Kidney tubule cell (primary cell): ENCODE measurements around the gene TMEM218.
A peak's percentile ranks its signal among the peaks of the same experiment; 100 is the strongest.

Experiments
- DNase-seq: peaks from one replicate; pipeline ENCODE4 v3.0.0-alpha.2; 2018; ENCODE audit warnings: low spot score

The TMEM218 gene

GRCh38 chr11:125111343-125112207, at the start of gene TMEM218:
TMEM218 (minus strand) TSS chr11:125111626; CDS start chr11:125102241, 9,385 bp downstream.
- peak; percentile 99 for DNase-seq

DNA sequence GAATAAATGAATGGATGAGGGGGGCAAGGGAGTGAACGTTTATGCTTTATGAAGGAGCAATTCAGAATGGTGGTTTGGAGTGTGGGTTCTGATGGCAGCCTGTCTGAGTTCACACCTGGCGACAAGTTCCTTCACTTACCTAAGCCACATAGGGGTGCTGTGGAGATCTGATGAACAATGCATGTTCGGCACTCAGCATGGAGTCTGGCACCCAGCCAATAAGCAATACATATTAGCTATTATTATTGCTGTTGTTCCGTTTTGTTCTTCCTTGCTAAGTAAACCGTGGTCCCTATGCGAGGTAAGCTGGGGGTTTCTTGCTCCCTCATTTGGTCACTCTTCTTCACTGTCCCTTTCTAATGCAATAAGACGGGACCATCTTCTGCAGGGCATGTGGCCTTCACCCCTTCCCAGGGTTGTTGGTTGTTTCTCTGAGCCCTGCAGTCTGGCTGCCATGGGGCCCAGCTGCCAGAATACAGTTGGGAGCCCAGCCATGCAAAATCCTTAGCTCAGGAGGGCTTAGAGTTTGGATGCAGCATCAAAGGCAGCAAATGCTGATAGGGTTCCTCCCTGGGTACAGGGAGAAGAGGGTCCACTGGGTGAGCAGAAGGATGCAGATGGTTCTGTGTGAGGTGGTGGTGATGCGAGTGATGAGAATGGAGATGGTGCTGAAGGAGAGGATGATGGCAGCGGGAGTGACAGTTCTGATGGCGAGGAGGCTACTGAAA, 46.7 kb upstream of the TMEM218 start:
- DNase-seq = no peak

GRCh38 chr11:125157118-125157733, 45.8 kb upstream of the TMEM218 start:
- DNase-seq = no peak

GRCh38 chr11:125156346-125157117, 45.1 kb upstream of the TMEM218 start:
- DNase-seq = no peak

DNA sequence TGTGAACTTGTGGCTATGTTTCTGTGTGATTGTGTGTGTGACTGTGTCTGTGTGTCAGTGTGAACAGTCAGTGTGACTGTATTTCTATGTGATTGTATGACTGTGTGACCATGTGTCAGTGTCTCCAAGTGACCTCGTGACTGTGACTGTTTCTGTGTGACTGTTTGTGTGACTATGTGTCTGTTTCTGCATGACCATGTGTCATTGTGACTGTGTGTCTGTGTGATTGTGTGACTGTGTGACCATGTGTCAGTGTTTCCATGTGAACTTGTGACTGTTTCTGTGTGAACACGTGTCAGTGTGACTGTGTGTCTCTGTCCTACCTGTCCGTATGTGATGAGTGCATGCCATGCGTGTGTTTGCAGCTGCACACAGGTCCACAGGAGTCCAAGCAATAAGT, 44.3 kb upstream of the TMEM218 start:
- DNase-seq = no peak

- DNase-seq = no peak
Observed at GRCh38 chr11:125155100-125155444, 43.6 kb upstream of the TMEM218 start.

- DNase-seq = no peak
Observed at GRCh38 chr11:125154378-125155099, 43.1 kb upstream of the TMEM218 start.

DNA sequence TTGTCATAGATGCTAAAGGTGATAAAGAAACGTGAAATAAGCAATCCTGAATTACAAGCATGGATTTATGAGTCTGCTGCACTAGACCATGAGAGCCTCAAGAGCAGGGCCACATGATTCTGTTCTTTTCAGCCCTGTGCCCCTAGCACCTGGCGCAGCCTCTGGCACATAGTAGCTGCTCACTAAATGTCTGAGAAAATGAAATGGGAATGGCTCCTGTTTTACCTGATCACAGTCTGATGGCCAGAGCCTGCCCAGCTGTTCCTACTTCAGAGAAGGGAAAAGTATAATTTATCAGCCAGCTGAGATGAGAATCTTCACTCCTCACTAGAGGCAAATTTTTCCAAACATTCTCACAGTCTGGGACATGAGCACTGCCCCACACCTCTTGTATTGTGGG, 42.4 kb upstream of the TMEM218 start:
- no peak for DNase-seq

GRCh38 chr11:125148743-125149142, 37.3 kb upstream of the TMEM218 start:
- no peak for DNase-seq

- DNase-seq = no peak
Observed at GRCh38 chr11:125148011-125148410, 36.6 kb upstream of the TMEM218 start.

DNA sequence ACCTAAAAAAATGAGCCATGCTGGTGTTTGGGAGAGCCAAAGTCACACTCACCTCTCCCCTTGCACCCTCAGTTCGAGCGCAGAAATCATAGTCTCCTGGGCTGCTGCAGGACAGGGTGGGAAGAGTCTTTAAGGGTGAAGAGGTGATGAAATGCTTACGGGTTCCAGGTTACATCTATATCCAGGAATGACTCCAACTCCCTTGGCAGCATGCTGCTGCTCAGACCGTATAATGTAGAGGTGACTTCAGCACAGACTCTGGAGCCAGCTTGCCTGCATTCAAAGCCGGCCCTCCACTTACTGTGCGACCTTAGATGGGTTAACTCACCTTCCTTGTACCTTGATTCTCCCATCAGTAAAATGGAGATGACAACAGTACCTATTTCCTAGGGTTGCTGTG, 35.9 kb upstream of the TMEM218 start:
- DNase-seq = no peak

DNA sequence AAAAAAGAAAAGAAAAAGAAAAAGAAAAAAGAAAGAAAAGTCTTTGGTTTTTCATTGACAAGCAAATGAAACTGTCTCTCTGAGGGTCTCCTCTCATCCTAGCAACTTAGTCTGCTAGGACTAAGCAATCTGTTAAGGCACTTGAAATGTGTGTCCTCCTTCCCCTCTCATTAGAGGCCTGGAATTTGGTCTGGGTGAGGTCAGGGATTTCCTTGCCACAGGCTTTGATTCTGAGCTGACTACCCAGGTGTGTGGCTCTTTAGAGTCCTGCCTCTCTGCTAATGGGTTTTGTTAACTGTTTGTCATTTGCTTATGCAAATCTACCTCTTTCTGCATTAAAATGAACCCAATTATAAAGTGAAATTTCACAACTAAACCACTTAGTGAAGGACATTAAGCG, 34.8 kb upstream of the TMEM218 start:
- no peak for DNase-seq

DNA sequence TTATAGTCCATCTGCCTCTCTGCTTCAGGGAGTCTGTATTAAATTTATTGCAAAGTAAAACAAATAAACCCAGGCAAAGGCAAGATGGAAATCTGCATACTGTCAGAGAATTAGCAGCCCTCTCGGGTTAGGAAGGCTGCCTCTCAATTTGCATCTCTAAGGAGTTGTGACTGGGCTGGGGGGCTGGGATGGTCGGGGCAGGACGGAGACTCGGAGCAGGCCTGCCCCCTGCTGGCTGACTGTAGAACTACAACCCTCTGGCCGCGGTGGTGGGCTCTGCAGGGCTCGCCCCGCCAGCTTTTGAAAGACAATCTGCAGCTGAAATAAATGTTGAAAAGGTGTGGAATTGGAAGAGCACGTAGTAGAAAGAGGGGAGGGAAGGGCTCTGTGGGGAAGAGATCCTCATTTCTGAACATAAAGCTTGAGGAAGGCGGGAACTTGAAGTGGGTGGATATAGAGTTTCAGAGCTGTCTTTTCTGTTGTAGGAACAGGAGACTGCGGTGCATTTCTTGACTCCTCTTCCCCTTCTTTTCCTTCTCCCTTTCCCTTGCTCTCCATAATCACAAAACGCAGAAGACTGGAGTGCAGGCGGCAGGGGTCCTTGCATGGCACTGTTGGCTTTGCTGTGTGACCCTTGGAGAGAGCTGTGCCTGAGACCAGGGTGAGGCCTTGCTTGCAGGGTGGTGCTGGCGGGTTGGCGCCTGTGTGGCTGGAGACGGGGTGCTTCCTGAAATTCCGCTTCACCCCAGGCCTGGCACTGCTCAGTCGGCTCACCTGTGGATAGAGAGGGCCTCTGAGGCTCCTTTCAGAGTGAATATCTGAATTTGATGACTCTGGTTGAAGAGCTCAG, 30.5 kb upstream of the TMEM218 start:
- DNase-seq = peak; percentile 19

- DNase-seq = no peak
Observed at GRCh38 chr11:125141178-125141577, 29.8 kb upstream of the TMEM218 start.

- no peak for DNase-seq
Observed at GRCh38 chr11:125140233-125140632, 28.8 kb upstream of the TMEM218 start.

GRCh38 chr11:125139778-125140177, 28.4 kb upstream of the TMEM218 start:
- no peak for DNase-seq

- no peak for DNase-seq
Observed at GRCh38 chr11:125138966-125139365, 27.5 kb upstream of the TMEM218 start.

- DNase-seq = no peak
Observed at GRCh38 chr11:125136001-125136400, 24.6 kb upstream of the TMEM218 start.

DNA sequence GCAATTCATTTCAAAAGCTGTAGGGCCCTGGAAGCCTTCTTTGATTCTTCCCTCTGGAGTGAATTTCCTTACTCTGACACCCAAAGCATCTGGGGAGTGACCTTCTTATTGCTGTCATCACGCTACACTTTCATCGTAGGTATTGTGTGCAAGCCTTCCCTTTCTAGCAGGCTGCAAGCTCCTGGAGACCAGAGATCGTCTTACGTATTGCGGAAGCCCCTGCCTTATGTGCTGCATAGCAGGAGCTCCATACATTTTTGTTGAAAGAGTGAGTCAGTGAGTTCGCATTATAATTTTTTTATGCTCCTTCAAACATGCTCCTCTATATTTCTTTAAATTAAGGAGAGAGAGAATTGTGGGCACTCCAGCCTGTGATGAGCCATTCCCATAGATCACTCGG, 21.2 kb upstream of the TMEM218 start:
- no peak for DNase-seq

GRCh38 chr11:125132071-125132470, 20.6 kb upstream of the TMEM218 start:
- DNase-seq = no peak
